HG03066 (cell line): ENCODE data around the gene KCNG2.
"Not testable (repeated sequence)": the region's sequence is repeated elsewhere in the genome, so short reads cannot be mapped to it uniquely, and the experiment has no call there.

Experiments
- ATAC-seq: cut with Tn5 transposase; IDR thresholded peaks from one replicate; pipeline ENCODE4 v1.9.1; 2021; ENCODE audit warnings: low read depth; ENCODE audit not compliant: unreplicated experiment

The KCNG2 gene

GRCh38 chr18:79849328-79850207 lies 51.8 kb downstream of the KCNG2 start:
- ATAC-seq: no peak

- ATAC-seq: no peak
Observed at GRCh38 chr18:79850731-79851130, 53.0 kb downstream of the KCNG2 start.

GRCh38 chr18:79851489-79851888 lies 53.8 kb downstream of the KCNG2 start:
- no peak for ATAC-seq

DNA sequence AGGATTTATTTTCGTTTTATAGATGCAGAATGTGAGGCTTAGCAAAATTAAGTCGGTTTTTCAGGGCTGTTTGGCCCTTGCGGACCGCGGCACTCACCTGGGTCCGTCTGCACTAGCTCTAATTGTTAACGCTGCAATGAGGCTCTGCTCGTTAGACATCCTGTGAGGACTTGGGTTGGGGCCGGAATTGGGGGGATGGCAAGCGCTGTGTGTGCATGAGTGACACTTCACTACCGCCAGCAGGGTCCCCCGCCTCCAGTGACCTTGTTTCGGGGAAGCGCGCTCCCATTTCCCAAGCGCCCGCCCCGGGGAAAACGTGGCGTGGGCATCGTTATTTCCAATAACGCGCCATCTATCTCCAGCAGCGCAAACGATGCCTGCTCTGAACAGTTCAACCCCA lies 54.2 kb downstream of the KCNG2 start:
- ATAC-seq: no peak

GRCh38 chr18:79852561-79853302 lies 55.0 kb downstream of the KCNG2 start:
- no peak for ATAC-seq

GRCh38 chr18:79853303-79853992 lies 55.7 kb downstream of the KCNG2 start:
- ATAC-seq: no peak

DNA sequence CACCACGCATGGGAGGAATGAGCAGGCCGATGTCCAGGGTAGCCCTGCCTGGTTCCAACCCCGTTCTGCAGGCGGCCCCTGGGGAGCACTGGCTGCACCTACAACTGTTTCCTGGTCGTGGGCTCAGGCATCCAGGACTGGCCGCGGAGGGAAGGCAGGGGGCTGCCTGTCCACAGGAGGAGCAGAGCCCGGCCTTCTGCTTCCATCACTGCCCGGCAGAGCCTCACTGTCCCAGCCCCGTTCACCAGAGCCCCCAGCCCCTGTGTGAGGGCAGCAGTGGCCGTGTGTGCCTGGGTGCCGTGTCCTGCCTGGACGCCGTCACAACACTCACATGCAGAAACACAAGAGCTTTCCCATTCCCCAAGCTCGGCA lies 56.2 kb downstream of the KCNG2 start:
- ATAC-seq: no peak

- no peak for ATAC-seq
Observed at GRCh38 chr18:79855147-79855933, 57.6 kb downstream of the KCNG2 start.

DNA sequence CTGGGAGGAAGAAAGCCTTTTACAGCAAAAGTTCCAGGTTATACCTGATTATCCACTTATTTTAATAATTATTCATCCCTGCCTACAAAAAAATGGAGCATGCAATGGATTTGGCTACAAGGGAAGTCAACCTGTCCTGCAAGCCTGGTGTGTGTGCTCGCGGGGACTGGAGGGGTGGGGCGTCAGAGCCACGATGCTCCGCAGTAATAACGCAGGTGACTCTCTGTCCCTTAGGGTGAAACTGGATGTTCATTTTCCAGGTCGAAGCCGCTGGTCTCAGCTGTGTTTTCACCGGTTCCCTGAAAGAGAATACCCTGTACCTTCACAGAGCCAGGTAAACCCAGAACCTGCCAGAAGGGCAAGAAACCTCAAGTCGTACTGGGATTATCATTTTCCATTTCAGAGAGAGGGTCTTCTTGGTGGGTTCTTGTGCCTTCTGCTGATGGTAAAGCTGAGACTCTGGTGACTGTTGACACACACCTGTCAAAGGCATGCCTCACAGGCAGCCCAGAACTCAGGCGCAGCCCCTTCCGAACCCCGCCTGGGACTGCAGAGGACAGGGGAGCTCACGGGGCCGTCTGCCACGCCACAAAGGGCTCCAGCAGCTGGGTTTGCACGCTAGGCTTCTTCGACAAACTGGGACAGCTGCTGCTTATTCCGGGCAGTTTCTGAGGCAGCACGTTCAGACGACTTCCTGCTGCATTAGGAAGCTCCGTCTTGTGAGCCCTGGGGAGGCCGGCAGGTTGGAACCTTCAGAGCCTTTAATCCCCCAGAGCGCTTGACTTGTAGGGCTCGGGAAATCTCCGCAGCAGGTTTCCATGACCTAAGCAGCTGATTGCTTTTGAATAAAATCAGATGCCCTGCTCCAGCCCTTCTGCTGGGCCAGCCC lies 58.6 kb downstream of the KCNG2 start:
- no peak for ATAC-seq

DNA sequence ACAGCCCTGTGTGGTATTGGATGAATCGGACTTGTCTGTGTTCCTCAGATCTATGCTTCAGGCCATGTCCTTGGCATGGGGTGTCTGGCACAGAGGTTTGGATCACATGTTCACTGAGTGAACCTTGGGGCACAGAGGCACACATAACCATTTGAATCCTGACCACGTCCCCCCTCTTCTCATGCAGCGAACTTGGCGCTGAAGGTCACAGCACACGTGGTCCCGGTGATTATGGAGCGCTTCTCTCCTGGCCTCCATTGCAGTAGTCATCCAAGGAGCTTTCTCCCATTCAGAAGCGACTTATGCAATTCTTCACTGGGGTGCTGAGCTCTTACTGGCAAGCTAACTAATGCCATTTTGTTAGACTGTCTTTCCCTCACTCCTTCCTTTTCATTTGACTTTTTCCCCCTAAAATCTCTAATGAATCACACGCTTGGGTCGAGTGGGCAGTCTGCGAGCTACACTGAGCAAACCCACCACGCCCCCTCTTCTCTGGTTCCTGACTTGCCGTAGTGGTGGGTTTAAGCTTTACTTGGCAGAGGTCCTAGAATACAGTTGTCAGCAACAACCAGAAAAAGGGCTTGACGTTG lies 59.4 kb downstream of the KCNG2 start:
- no peak for ATAC-seq

DNA sequence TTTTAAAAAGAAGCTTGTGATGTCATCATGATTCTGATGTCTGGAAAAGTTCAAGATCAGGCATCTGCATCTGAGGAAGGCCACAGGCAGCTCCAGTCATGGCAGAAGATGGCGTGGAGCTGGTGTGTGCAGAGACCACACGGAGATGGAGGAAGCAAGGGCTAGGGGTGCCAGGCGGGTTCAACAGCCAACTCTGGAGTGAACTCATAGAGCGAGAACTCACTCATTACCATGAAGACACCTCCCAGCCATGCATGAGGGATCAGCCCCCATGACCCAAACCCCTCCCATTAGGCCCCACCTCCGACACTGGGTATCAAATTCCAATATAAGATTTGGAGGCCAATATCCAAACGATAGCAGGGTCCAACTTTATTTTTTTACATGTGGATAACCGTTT lies 61.6 kb downstream of the KCNG2 start:
- ATAC-seq: no peak

DNA sequence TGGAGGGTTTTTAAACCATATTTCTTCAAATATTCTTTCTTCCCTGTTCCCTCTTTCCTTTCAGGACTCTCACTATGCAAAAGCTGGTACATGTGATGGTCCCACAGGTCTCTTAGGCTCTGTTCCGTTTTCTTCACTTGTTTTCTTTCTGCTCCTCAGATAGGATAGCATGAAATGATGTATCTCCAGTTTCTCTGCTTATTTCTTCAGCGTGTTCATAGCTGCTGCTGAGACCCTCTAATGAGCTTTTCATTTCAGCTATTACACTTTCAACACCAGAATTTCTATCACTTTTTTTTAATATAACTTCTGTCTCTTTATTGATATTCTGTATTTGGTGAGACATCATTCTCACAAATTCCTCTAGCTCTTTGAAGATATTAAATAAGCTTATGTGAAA lies 63.9 kb downstream of the KCNG2 start:
- ATAC-seq: no peak

- ATAC-seq: no peak
Observed at GRCh38 chr18:79862562-79862961, 64.8 kb downstream of the KCNG2 start.

DNA sequence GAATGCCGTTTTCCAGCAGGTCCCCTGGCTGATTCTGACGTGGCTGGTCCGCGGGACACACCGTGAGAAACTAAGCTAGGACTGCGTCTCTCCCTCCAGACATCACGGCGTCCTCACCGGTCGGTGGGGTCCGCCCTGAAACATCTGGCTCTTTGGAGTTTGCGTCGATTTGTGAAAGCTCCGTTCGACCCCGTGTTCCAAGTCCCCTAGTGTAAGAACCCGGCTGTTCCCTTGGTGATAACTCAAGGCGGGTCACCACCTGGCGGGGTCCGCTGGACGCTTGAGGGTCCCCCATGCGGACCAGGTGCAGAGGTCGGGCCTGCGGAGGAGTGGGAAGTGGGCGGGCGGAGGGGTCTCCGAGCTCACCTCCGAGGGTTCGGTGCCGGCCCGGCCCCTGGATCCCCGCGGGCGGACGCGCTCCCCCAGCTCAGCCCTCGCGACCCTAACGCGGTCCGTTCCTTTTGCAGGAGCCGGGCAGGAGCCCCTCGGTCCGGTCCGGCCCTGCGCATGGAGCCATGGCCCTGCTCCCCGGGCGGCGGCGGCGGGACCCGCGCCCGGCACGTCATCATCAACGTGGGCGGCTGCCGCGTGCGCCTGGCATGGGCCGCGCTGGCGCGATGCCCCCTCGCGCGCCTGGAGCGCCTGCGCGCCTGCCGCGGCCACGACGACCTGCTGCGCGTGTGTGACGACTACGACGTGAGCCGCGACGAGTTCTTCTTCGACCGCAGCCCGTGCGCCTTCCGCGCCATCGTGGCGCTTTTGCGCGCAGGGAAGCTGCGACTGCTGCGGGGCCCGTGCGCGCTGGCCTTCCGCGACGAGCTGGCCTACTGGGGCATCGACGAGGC lies 65.6 kb downstream of the KCNG2 start:
- no peak for ATAC-seq

- no peak for ATAC-seq
Observed at GRCh38 chr18:79864006-79864725, 66.4 kb downstream of the KCNG2 start.

DNA sequence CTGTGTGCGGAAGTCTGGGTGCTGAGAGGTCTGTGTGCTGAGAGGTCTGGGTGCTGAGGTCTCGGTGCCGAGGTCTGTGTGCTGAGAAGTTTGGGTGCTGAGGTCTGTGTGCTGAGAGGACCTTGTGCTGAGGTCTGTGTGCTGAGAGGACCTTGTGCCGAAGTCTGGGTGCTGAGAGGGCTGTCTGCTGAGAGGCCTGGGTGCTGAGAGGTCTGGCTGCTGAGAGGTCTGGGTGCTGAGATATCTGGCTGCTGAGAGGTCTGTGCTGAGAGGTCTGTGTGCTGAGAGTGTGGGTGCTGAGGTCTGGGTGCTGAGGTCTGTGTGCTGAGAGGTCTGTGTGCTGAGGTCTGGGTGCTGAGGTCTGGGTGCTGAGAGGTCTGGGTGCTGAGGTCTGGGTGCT lies 67.2 kb downstream of the KCNG2 start:
- not testable (repeated sequence) for ATAC-seq

DNA sequence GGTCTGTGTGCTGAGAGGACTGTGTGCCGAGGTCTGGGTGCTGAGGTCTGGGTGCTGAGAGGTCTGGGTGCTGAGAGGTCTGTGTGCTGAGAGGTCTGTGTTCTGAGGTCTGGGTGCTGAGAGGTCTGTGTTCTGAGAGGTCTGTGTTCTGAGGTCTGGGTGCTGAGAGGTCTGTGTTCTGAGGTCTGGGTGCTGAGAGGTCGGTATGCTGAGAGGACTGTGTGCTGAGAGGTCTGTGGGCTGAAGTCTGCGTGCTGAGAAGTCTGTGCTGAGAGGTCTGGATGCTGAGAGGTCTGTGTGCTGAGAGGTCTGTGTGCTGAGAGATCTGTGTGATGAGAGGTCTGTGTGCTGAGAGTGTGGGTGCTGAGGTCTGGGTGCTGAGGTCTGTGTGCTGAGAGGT lies 68.2 kb downstream of the KCNG2 start:
- not testable (repeated sequence) for ATAC-seq
